H9 (cell line): ENCODE data around the gene MAML3. TPM values are rescaled to one million over a fixed set of nuclear protein-coding genes. Genes with fewer than 3 reads are reported as not detected.

Source experiments
- DNase-seq: peaks from one replicate; pipeline ENCODE4 v3.0.0-alpha.2; 2017
- H2AFZ ChIP-seq: one replicate; pipeline ENCODE4 v1.6.1; 2013; ENCODE audit warnings: mild to moderate bottlenecking, low read length, control low read depth, moderate library complexity
- H2AK5ac ChIP-seq: 2 replicates; pipeline ENCODE4 v1.6.1; 2013; ENCODE audit warnings: low read length, control low read depth, mixed read lengths; ENCODE audit not compliant: insufficient read length
- H2BK120ac ChIP-seq: one replicate; pipeline ENCODE4 v1.6.1; 2013; ENCODE audit warnings: low read depth, mild to moderate bottlenecking, low read length, control low read depth, inconsistent platforms; ENCODE audit not compliant: poor library complexity, severe bottlenecking
- H2BK12ac ChIP-seq: 2 replicates; pipeline ENCODE4 v1.6.1; 2013; ENCODE audit warnings: low read length, control low read depth, mixed read lengths, low read depth; ENCODE audit not compliant: insufficient read length
- H2BK15ac ChIP-seq: 2 replicates; pipeline ENCODE4 v1.6.1; 2013; ENCODE audit warnings: low read depth, low read length, control low read depth
- H2BK20ac ChIP-seq: one replicate; pipeline ENCODE4 v1.6.1; 2013; ENCODE audit warnings: low read depth, mild to moderate bottlenecking, low read length, control low read depth, inconsistent platforms; ENCODE audit not compliant: poor library complexity, severe bottlenecking
- H2BK5ac ChIP-seq: 2 replicates; pipeline ENCODE4 v1.6.1; 2013; ENCODE audit warnings: low read length, control low read depth, mixed read lengths; ENCODE audit not compliant: insufficient read length
- H3K14ac ChIP-seq: 2 replicates; pipeline ENCODE4 v1.6.1; 2013; ENCODE audit warnings: low read length, control low read depth; ENCODE audit not compliant: insufficient read depth
- H3K18ac ChIP-seq: 2 replicates; pipeline ENCODE4 v1.6.1; 2013; ENCODE audit warnings: low read depth, mild to moderate bottlenecking, mixed read lengths, low read length, control low read depth; ENCODE audit not compliant: insufficient read length
- H3K23ac ChIP-seq: 2 replicates; pipeline ENCODE4 v1.6.1; 2013; ENCODE audit warnings: low read length, control low read depth, mixed read lengths, low read depth; ENCODE audit not compliant: insufficient read length
- H3K23me2 ChIP-seq: 2 replicates; pipeline ENCODE4 v1.6.1; 2013; ENCODE audit warnings: low read depth, mild to moderate bottlenecking, mixed read lengths, low read length, control low read depth; ENCODE audit not compliant: insufficient read length, poor library complexity, severe bottlenecking
- H3K27ac ChIP-seq: 2 replicates; pipeline ENCODE4 v1.5.1; 2013; ENCODE audit warnings: low read length, control low read depth, mixed read lengths, low read depth; ENCODE audit not compliant: insufficient read length
- H3K27me3 ChIP-seq: 2 replicates; pipeline ENCODE4 v1.6.1; 2013; ENCODE audit warnings: low read length, control low read depth, inconsistent platforms; ENCODE audit not compliant: insufficient read depth
- H3K4ac ChIP-seq: 2 replicates; pipeline ENCODE4 v1.6.1; 2013; ENCODE audit warnings: low read depth, mild to moderate bottlenecking, control low read depth, inconsistent platforms, low read length, moderate library complexity
- H3K4me1 ChIP-seq: 2 replicates; pipeline ENCODE4 v1.6.1; 2013; ENCODE audit warnings: low read length, control low read depth, inconsistent platforms; ENCODE audit not compliant: insufficient read depth
- H3K4me2 ChIP-seq: 2 replicates; pipeline ENCODE4 v1.6.1; 2013; ENCODE audit warnings: low read length, control low read depth, mixed read lengths; ENCODE audit not compliant: insufficient read length, insufficient read depth
- H3K56ac ChIP-seq: 2 replicates; pipeline ENCODE4 v1.6.1; 2013; ENCODE audit warnings: low read depth, mild to moderate bottlenecking, mixed read lengths, low read length, control low read depth; ENCODE audit not compliant: insufficient read length
- H3K79me1 ChIP-seq: 2 replicates; pipeline ENCODE4 v1.6.1; 2013; ENCODE audit warnings: low read depth, mild to moderate bottlenecking, moderate library complexity, low read length, control low read depth, inconsistent platforms; ENCODE audit not compliant: insufficient read depth, poor library complexity, severe bottlenecking
- H3K79me2 ChIP-seq: 2 replicates; pipeline ENCODE4 v1.6.1; 2013; ENCODE audit warnings: low read length, control low read depth, inconsistent platforms; ENCODE audit not compliant: insufficient read depth
- H3K9ac ChIP-seq: 2 replicates; pipeline ENCODE4 v1.6.1; 2013; ENCODE audit warnings: low read length, control low read depth, mixed read lengths; ENCODE audit not compliant: insufficient read length; ENCODE audit errors: extremely low read depth
- H3K9me3 ChIP-seq: one replicate; pipeline ENCODE4 v1.6.1; 2013; ENCODE audit warnings: low read depth, low read length, inconsistent platforms; ENCODE audit not compliant: control insufficient read depth
- H3T11ph ChIP-seq: one replicate; pipeline ENCODE4 v1.6.1; 2013; ENCODE audit warnings: mild to moderate bottlenecking, low read length, control low read depth, inconsistent platforms
- H4K20me1 ChIP-seq: one replicate; pipeline ENCODE4 v1.6.1; 2013; ENCODE audit not compliant: control insufficient read depth, insufficient read length, insufficient read depth
- H4K5ac ChIP-seq: 2 replicates; pipeline ENCODE4 v1.6.1; 2013; ENCODE audit warnings: low read depth, mild to moderate bottlenecking, mixed read lengths, low read length, control low read depth; ENCODE audit not compliant: insufficient read length
- H4K8ac ChIP-seq: replicated peaks from 2 replicates; pipeline ENCODE4 v1.6.1; 2013; ENCODE audit warnings: low read length, control low read depth, mixed read lengths, low read depth; ENCODE audit not compliant: insufficient read length
- H4K91ac ChIP-seq: 2 replicates; pipeline ENCODE4 v1.6.1; 2013; ENCODE audit warnings: low read depth, mild to moderate bottlenecking, moderate library complexity, mixed read lengths, low read length, control low read depth; ENCODE audit not compliant: insufficient read length
- H3K27ac Mint-ChIP-seq, 3 experiments: 2 replicates in 2 of 3; 3 replicates in 1 of 3; pipeline ENCODE4 v1.8.0; 2020 to 2021; ENCODE audit warnings: mixed read lengths in 3 of 3, mild to moderate bottlenecking in 1 of 3, moderate library complexity in 1 of 3
- H3K27me3 Mint-ChIP-seq: 2 replicates; pipeline ENCODE4 v1.8.0; 2021; ENCODE audit warnings: low read depth, mild to moderate bottlenecking, moderate library complexity, mixed read lengths
- H3K36me3 Mint-ChIP-seq, 3 experiments: 2 replicates in 2 of 3; 3 replicates in 1 of 3; pipeline ENCODE4 v1.8.0; 2020 to 2021; ENCODE audit warnings: low read depth in 3 of 3, mixed read lengths in 3 of 3; ENCODE audit not compliant: insufficient read depth in 1 of 3
- H3K4me1 Mint-ChIP-seq, 2 experiments: 2 replicates each; pipeline ENCODE4 v1.8.0; 2020; ENCODE audit warnings: mixed read lengths in 2 of 2
- H3K4me3 Mint-ChIP-seq, 2 experiments: 2 replicates in 1 of 2; 3 replicates in 1 of 2; pipeline ENCODE4 v1.8.0; 2020 to 2021; ENCODE audit warnings: mild to moderate bottlenecking in 2 of 2, mixed read lengths in 2 of 2, moderate library complexity in 1 of 2
- H3K9me3 Mint-ChIP-seq, 2 experiments: 2 replicates in 1 of 2; 3 replicates in 1 of 2; pipeline ENCODE4 v1.8.0; 2020; ENCODE audit warnings: mild to moderate bottlenecking in 2 of 2, mixed read lengths in 2 of 2, moderate library complexity in 1 of 2
- CTCF ChIP-seq: fragments of 200-600 bp; sonication (generic); conservative IDR thresholded peaks from 3 replicates; pipeline ENCODE4 v1.8.0; 2021; ENCODE audit warnings: antibody characterized with exemption, mild to moderate bottlenecking
- WGBS: extraction: QIAGEN DNeasy Blood & Tissue Kit; methylation state at CpG from one replicate; pipeline ENCODE4 v1.1.7; 2013; ENCODE audit warnings: missing lambda C conversion rate, low lambda C conversion rate, mixed read lengths; ENCODE audit not compliant: insufficient read length; ENCODE audit errors: extremely low coverage; 5-methylcytosine and 5-hydroxymethylcytosine counted together
- total RNA-seq: library from RNA; stranded (reverse); gene quantifications from 2 replicates; pipeline ENCODE4 v1.2.1, GENCODE V29; 2021

The MAML3 gene
- total RNA-seq, 1 experiment from 2014 or later, result 3.9 TPM

- no peak overlapping the region for H3K56ac ChIP-seq
- no peak overlapping the region for H3K18ac ChIP-seq
- no peak overlapping the region for H2BK5ac ChIP-seq
- no CpG with 5 or more reads among the region's 5 CpGs for WGBS
- no peak overlapping the region for H2BK15ac ChIP-seq
- H3K14ac ChIP-seq, result no peak overlapping the region
- H3K27ac ChIP-seq, result no peak overlapping the region
- no peak overlapping the region for H2AFZ ChIP-seq
- no peak overlapping the region for H3K9ac ChIP-seq
- no peak overlapping the region for H2AK5ac ChIP-seq
- no peak for DNase-seq
- H3K4me2 ChIP-seq, result no peak overlapping the region
- no peak overlapping the region for H4K91ac ChIP-seq
- no peak overlapping the region for H3T11ph ChIP-seq
- Mint-ChIP-seq H3K9me3 (no peaks in the 10 kb centered on the region; a peak in 1 of 5 replicates), H3K36me3 (peaks cover 0 to 2% (median 0%) of the 10 kb centered on the region in 3 experiments; a peak in 1 of 7 replicates), H3K27me3 (no peaks in the 10 kb centered on the region), H3K27ac (peak overlapping the region in 1 of 3 experiments; percentile 60; a peak in 1 of 7 replicates), H3K4me3 (no peak overlapping the region), H3K4me1 (peaks cover 56 to 62% of the 10 kb centered on the region in 2 experiments)
- H3K9me3 ChIP-seq, result no peaks in the 10 kb centered on the region
- H2BK20ac ChIP-seq, result no peak overlapping the region
- no peak for TF ChIP-seq CTCF
- H3K23ac ChIP-seq, result no peak overlapping the region
- no peaks in the 10 kb centered on the region for H3K79me1 ChIP-seq
- H3K79me2 ChIP-seq, result no peaks in the 10 kb centered on the region
- H3K27me3 ChIP-seq, result no peaks in the 10 kb centered on the region
- H3K4me1 ChIP-seq, result peaks cover 2% of the 10 kb centered on the region; the same call in 1 of the 2 replicates
- H2BK120ac ChIP-seq, result no peak overlapping the region
- H4K5ac ChIP-seq, result no peak overlapping the region
- no peaks in the 10 kb centered on the region for H3K23me2 ChIP-seq
- H3K4ac ChIP-seq, result no peak overlapping the region
- H4K8ac ChIP-seq, result no peak overlapping the region
- no peaks in the 10 kb centered on the region for H4K20me1 ChIP-seq
- H2BK12ac ChIP-seq, result no peak overlapping the region
Observed at GRCh38 chr4:139848028-139848427, 306.0 kb downstream of the MAML3 start.
